Right lobe of liver (tissue), 6 donors: Measurements from ENCODE around the gene DDX19B. TPM values are rescaled to one million over a fixed set of nuclear protein-coding genes. Genes with fewer than 3 reads are reported as not detected.
"Not testable (repeated sequence)": the region's sequence is repeated elsewhere in the genome, so short reads cannot be mapped to it uniquely, and the experiment has no call there.

Experiments
- ATAC-seq, 4 donors: fragments of 200-7000 bp; cut with Tn5 transposase; one replicate each; pipeline ENCODE4 v1.9.1; 2020; ENCODE audit warnings: mild to moderate bottlenecking in 4 of 4, moderate library complexity in 4 of 4
- DNase-seq, 3 donors: peaks; one replicate each; pipeline ENCODE4 v3.0.0-alpha.2; 2020
- H3K27ac ChIP-seq, 3 donors: fragments of 200-600 bp; one replicate each; pipeline ENCODE4 v1.8.0; 2022
- H3K27me3 ChIP-seq, 2 donors: fragments of 200-600 bp; one replicate each; pipeline ENCODE4 v1.8.0; 2022
- H3K36me3 ChIP-seq, 4 donors: fragments of 200-600 bp; sonication (generic) in 1 of 4; one replicate each; pipeline versions ENCODE4 v1.5.1 to v1.8.0; 2017 to 2022; ENCODE audit warnings: control low read depth in 1 of 4
- H3K4me1 ChIP-seq, 4 donors: fragments of 200-600 bp; sonication (generic) in 1 of 4; one replicate each; pipeline versions ENCODE4 v1.5.1 to v1.8.0; 2017 to 2022; ENCODE audit warnings: control low read depth in 1 of 4
- H3K4me3 ChIP-seq, 3 donors: fragments of 200-600 bp; one replicate each; pipeline ENCODE4 v1.8.0; 2022
- H3K9me3 ChIP-seq, 4 donors: fragments of 200-600 bp; sonication (generic) in 1 of 4; one replicate each; pipeline versions ENCODE4 v1.5.1 to v1.8.0; 2017 to 2022; ENCODE audit warnings: control low read depth in 1 of 4
- CTCF ChIP-seq, 4 donors: fragments of 200-600 bp in 3 of 4; fragments of 450-650 bp in 1 of 4; IDR thresholded peaks; one replicate each; pipeline versions ENCODE4 v1.5.1 to v1.8.0; 2016 to 2022; ENCODE audit warnings: antibody characterized with exemption in 4 of 4, mild to moderate bottlenecking in 2 of 4
- POLR2A ChIP-seq: fragments of 450-650 bp; IDR thresholded peaks from one replicate; pipeline ENCODE4 v1.6.1; 2017; ENCODE audit warnings: antibody characterized with exemption, mild to moderate bottlenecking
- WGBS: methylation state at CpG from one replicate; pipeline ENCODE4 v1.1.6; 2018; ENCODE audit warnings: low coverage, low lambda C conversion rate; ENCODE audit not compliant: insufficient coverage; ENCODE audit errors: missing lambda C conversion rate; 5-methylcytosine and 5-hydroxymethylcytosine counted together
- intact Hi-C, 2 donors: fragments of 100-400 bp; cut with DNase I; formaldehyde crosslinking; loops; one replicate each; pipeline versions ENCODE4 v1.11.2 to v1.14.1; 2022
- total RNA-seq, 6 experiments: library from RNA; depleted of rRNA in 2 of 6; stranded (reverse); fragments of >200 nt in 2 of 6; fragmentation: NEBNext Ultra II Directional in 3 of 6; extraction: Animal tissue kit (Norgen Biotek cat#: 25700) in 3 of 6; gene quantifications; one replicate each; pipeline versions ENCODE4 v1.1.0 to v1.2.4, GENCODE V29; 2016 to 2023
- donor health status: DM: no; HTN: yes; CAD: no.
- donor health status: DM: no; HTN: no; CAD: no.
- donor health status: DM: no; HTN: no; CAD: no.
- donor health status: DM: no; HTN: yes; CAD: no.
- donor health status: DM: no; HTN: yes; CAD: no.

Gene DDX19B
- total RNA-seq, 6 experiments from 2014 or later, result 15.2 to 32.3 (median 20.0) TPM

GRCh38 chr16:70267516-70267915, 31.5 kb upstream of the DDX19B start:
- no peak overlapping the region for H3K4me3 ChIP-seq
- no peaks in the 10 kb centered on the region for H3K27me3 ChIP-seq
- WGBS, result 59% methylated on average over 6 of the region's 6 CpGs
- H3K36me3 ChIP-seq, result peaks cover 14 to 99% (median 62%) of the 10 kb centered on the region in 4 donors
- H3K27ac ChIP-seq, result no peak overlapping the region
- ATAC-seq, result peak; percentile 56 to 74 (median 62)
- TF ChIP-seq POLR2A (no peak), CTCF (IDR thresholded peaks at IDR 0.05) (peak; percentile 41 to 61 (median 58))
- no peaks in the 10 kb centered on the region for H3K9me3 ChIP-seq
- intact Hi-C loops, result loop anchor here in 1 of 2 donors (10.0 kb wide), 1 partner anchor 113 kb away; no protein-coding TSS in a partner anchor
- DNase-seq, result peak in 1 of 3 donors; percentile 26
- H3K4me1 ChIP-seq, result no peaks in the 10 kb centered on the region

- not testable (repeated sequence) for DNase-seq, ATAC-seq, H3K27ac ChIP-seq, H3K27me3 ChIP-seq, H3K4me3 ChIP-seq, H3K9me3 ChIP-seq, H3K4me1 ChIP-seq
- WGBS, result 87% methylated on average over 9 of the region's 10 CpGs
- intact Hi-C loops, result loop anchor here in 1 of 2 donors (10.0 kb wide), 1 partner anchor 113 kb away; no protein-coding TSS in a partner anchor
- peaks cover 14 to 97% (median 60%) of the 10 kb centered on the region in 4 donors for H3K36me3 ChIP-seq
Measured at GRCh38 chr16:70267922-70268321, 31.1 kb upstream of the DDX19B start.

GRCh38 chr16:70269471-70269870, 29.5 kb upstream of the DDX19B start:
- WGBS, result 79% methylated on average over 4 of the region's 12 CpGs
- Histone ChIP-seq H3K4me1 (no peaks in the 10 kb centered on the region), H3K9me3 (no peaks in the 10 kb centered on the region), H3K27me3 (no peaks in the 10 kb centered on the region), H3K36me3 (peaks cover 14 to 95% (median 49%) of the 10 kb centered on the region in 4 donors), H3K27ac (no peak overlapping the region), H3K4me3 (no peak overlapping the region)
- ATAC-seq (peak in 1 of 4 donors; percentile 12), DNase-seq (peak in 1 of 3 donors; percentile 46)
- no peak for TF ChIP-seq CTCF (IDR thresholded peaks at IDR 0.05)
- no peak for TF ChIP-seq POLR2A
- intact Hi-C loops, result loop anchor here in 1 of 2 donors (10.0 kb wide), 1 partner anchor 115 kb away; no protein-coding TSS in a partner anchor

GRCh38 chr16:70270176-70270575, 28.8 kb upstream of the DDX19B start:
- DNase-seq (peak in 1 of 3 donors; percentile 2), ATAC-seq (no peak)
- TF ChIP-seq CTCF (IDR thresholded peaks at IDR 0.05), result no peak
- no peak for TF ChIP-seq POLR2A
- H3K4me3 ChIP-seq, result no peak overlapping the region
- no peak overlapping the region for H3K27ac ChIP-seq
- WGBS, result 83% methylated on average over 3 of the region's 3 CpGs
- peaks cover 14 to 95% (median 46%) of the 10 kb centered on the region in 4 donors for H3K36me3 ChIP-seq
- no peaks in the 10 kb centered on the region for H3K9me3 ChIP-seq
- intact Hi-C loops, result no loop called here
- H3K4me1 ChIP-seq, result no peaks in the 10 kb centered on the region
- no peaks in the 10 kb centered on the region for H3K27me3 ChIP-seq

- Histone ChIP-seq H3K4me3 (no peak overlapping the region), H3K9me3 (no peaks in the 10 kb centered on the region), H3K27me3 (no peaks in the 10 kb centered on the region), H3K27ac (no peak overlapping the region), H3K4me1 (no peaks in the 10 kb centered on the region), H3K36me3 (peaks cover 14 to 95% (median 46%) of the 10 kb centered on the region in 4 donors)
- ATAC-seq (no peak), DNase-seq (no peak)
- TF ChIP-seq POLR2A, result no peak
- no peak for TF ChIP-seq CTCF (IDR thresholded peaks at IDR 0.05)
- WGBS, result 97% methylated on average over 3 of the region's 10 CpGs
- intact Hi-C loops, result no loop called here
Measured at GRCh38 chr16:70271696-70272095, 27.3 kb upstream of the DDX19B start.
